Iris pigment epithelial cell (primary cell): Measurements from ENCODE around the gene CFAP74.
"Not testable (repeated sequence)": the region's sequence is repeated elsewhere in the genome, so short reads cannot be mapped to it uniquely, and the experiment has no call there.

Source experiments
- DNase-seq: peaks from one replicate; pipeline ENCODE4 v3.0.0-alpha.2; 2011; ENCODE audit warnings: low read depth

The CFAP74 gene

DNA sequence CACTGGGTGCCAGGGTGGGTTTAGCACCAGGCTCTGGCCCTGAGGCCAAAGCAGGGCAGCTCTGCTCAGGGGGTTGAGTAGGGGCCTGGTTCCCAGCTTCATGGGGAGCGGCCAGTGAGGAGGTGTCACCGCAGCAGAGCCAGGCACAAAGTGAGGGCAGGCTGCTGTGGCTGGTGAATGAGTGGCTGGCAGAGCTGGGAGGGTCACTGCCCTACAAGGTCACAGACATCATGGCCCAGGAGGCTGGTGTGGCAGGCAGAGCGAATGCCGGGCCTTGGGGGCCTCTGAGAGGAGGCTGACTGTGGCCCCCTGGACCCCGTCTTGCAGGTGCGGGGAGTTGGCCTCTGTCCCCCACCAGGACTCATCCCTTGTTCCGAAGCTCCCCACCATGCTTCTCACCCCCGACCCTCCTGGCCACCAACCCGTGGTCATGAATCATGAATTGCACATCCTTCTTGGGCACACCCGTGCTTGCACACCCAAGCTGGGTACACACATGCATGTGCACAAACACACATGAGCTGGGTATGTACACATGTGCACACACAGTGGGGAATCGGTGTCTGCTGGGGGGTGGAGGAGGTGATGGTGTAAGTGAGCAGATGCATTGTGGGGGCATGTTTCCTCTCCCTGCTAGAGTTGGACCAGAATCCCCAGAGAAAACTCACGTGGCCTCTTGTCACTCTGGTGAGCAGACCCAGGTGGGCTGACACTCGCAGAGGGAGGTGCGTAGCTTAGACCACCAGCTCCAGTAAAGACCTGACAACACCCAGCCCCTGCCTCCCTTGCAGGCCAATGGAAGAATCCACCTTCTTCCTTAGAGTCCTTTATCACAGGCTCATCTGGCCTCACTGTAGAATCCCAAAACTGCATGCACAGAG is 107.9 kb downstream of the CFAP74 start:
- DNase-seq = no peak

DNA sequence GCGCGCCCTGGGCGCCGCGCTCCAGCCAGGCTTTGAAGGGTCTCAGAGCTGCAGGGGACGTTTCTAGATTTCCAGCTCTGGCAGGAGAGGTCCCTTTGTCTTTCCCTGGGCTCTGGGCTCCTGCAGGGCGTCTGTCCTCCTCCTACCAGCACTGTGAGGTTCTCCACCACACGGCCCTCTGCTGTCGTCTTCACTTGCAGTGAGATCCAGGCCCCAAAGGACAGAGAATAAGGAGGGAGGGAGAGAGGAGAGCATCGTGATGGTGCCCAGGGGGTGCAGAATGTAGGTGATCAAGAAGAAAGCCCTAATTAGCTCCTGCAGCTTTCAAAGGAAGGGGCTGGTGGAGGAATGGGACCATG is 108.5 kb downstream of the CFAP74 start:
- DNase-seq = no peak

GRCh38 chr1:1894354-1895059 is 109.1 kb downstream of the CFAP74 start:
- no peak for DNase-seq

GRCh38 chr1:1893997-1894353 is 109.6 kb downstream of the CFAP74 start:
- no peak for DNase-seq

- DNase-seq = no peak
These were observed 110.1 kb downstream of the CFAP74 start for GRCh38 chr1:1893291-1893985.

DNA sequence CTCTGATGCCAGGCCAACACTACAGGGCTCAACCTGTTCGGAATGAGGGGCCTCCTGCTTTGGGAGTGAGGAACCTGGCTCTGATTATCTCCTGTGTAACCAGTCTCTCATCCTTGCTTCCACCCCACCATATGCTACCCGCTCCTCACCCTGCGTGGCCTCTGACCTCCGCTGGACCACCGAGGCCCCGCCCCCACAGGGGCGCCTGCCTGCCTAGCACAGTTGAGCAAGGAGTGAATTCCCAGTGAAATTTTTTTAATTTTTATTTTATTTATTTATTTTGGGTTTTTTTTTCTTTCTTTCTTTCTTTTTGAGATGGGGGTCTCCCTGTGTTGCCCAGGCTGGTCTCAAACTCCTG is 110.8 kb downstream of the CFAP74 start:
- no peak for DNase-seq

- DNase-seq = no peak
These were observed 111.4 kb downstream of the CFAP74 start for GRCh38 chr1:1892079-1892762.

GRCh38 chr1:1891349-1892078 is 112.1 kb downstream of the CFAP74 start:
- peak; percentile 43 for DNase-seq

DNA sequence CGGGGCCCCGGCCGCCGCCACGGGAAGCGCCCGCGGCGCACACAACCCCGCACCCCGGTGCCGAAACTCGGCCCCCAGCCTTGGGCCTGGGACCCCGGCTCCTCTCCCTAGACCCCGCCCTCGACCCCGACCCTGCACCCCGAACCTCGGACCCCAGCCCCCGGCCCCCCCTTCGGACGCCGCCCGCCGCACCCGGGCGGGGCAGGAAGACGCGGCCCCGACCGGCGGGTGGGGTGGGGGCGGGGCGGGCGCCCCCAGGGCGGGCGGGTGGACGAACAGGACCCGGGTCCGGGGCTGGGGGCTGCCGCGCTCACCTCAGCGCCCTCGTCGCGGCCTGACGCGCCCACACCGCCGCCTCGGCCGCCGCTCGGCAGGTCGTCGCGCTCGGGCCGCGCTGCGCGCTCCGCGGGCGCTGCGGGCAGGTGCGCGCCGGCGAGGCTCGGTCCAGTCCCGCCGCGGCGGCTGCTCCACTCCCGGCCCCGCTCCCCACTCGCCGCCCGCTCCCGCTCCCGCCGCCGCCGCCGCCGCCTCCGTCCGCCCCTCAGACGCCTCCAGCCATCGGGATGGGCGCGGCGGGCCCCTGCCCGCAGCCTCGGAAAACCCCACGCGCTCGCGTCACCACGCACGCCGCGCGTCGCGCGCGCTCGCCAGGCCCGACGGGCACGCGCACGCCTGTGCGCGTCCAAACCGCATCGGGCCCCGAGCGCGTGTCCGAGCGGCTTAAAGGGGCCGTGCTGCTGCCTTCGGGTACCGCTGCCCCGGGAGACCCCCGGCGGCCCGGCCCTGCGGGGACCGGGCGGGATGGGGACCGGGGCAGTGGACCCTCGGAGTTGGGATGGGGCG is 112.9 kb downstream of the CFAP74 start, which contains the start of gene GNB1:
TSS of gene GNB1 (minus strand) at position 582 of the 843 bp plus-strand sequence. CDS start 65,634 bp downstream, outside the sequence.
- DNase-seq = peak; percentile 82

DNA sequence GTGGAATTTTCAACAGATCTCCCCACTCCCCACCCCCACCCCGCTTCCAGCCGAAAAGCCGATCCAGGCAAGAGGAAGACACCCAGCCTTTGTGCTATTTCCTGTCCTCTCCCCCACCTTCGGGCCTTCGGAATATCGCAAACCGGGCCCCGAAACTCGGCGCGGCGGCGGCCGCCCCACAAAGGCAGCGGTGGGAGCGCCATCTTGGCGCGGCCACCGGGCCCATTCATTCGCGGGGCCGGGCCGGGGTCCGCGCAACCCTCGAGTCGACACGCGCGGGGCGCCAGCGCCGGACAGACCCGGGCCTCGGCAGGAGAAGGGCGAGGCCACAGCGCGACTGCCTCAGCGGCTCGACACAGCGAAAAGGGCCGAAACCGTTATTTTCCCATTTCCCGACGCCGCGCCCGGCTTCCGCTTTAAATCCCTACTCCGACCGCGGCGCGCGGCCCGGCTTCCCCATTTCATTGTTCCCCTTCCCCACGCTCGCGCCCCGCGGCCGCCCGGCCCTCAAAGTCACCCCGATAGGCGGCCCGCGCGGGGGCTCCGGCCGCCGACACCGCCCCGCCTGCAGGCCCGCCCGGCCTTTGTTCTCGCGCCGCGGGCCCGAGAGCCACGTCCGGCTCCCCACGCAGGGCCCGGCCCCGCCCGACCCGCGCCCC is 113.6 kb downstream of the CFAP74 start:
- peak; percentile 51 for DNase-seq

- no peak for DNase-seq
These were observed 114.4 kb downstream of the CFAP74 start for GRCh38 chr1:1889090-1889750.

DNA sequence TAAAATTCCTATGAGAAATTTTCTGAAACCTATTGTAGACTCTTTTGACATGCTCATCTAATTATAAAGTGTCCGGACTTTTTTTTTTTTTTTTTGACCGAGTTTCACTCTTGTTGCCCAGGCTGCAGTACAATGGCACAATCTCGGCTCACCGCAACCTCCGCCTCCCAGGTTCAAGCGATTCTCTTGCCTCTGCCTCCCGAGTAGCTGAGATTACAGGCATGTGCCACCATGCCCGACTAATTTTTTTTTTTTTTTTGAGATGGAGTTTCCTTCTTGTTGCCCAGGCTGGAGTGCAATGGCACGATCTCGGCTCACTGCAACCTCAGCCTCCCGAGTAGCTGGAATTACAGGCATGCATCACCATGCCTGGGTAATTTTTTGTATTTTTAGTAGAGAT is 119.7 kb downstream of the CFAP74 start:
- not testable (repeated sequence) for DNase-seq

GRCh38 chr1:1883092-1883873 is 120.3 kb downstream of the CFAP74 start:
- no peak for DNase-seq

DNA sequence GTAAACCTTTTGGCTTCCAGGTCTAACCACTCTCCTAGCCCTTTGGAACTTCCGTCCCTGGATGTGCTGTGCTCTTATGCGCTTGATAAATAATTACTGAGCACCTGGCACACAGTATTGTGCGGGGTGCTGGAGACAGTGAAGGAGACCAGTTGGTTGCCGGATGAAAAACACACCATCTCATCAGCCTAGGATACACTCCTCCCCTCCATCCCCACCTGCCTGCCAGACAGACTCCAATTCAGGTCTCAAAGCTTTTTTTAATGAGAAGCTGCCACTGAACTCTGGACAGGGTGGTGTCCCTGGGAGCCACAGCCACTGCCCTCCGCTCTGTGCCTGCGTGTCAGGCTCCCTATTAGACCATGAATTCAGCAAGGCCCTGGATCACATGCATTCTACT is 121.9 kb downstream of the CFAP74 start:
- no peak for DNase-seq

- no peak for DNase-seq
These were observed 122.8 kb downstream of the CFAP74 start for GRCh38 chr1:1880617-1881312.

GRCh38 chr1:1879942-1880341 is 123.6 kb downstream of the CFAP74 start:
- DNase-seq = no peak

GRCh38 chr1:1877865-1878436 is 125.6 kb downstream of the CFAP74 start:
- DNase-seq = no peak
